ENCODE data around the gene SOWAHC. TPM values are rescaled to one million over a fixed set of nuclear protein-coding genes. Genes with fewer than 3 reads are reported as not detected.
"Not testable (repeated sequence)": the region's sequence is repeated elsewhere in the genome, so short reads cannot be mapped to it uniquely, and the experiment has no call there.

Gene SOWAHC
- total RNA-seq, 1 experiment from 2014 or later, result 56.5 TPM

DNA sequence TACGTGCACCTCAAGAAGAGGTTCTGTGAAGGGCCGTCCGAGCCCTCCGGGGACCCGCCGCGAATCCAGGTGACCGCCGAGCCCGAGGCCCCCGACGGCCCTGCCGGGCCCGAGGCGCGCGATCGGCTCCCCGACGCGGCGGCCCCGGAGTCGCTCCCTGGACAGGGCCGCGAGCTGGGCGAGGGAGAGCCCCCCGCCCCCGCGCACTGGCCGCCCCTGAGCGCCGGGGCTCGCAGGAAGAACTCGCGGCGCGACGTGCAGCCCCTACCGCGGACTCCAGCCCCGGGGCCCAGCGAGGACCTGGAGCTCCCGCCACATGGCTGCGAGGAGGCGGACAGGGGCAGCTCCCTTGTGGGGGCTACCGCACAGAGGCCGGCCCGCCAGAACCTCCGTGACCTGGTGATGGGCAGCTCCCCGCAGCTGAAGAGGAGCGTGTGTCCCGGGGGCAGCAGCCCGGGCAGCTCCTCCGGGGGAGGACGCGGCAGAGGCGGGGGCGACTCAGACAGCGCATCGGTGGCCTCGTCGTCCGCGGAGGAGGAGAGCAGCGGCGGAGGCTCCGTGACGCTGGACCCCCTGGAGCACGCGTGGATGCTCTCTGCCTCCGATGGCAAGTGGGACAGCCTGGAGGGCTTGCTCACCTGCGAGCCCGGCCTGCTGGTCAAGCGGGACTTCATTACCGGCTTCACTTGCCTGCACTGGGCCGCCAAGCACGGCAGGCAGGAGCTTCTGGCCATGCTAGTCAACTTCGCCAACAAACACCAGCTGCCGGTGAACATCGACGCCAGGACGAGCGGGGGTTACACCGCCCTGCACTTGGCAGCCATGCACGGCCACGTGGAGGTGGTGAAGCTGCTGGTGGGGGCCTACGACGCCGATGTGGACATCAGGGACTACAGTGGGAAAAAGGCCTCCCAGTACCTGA lies 812 bp downstream of the SOWAHC start:
- peak; percentile 56 for DNase-seq (ENCODE audit: low spot score)

DNA sequence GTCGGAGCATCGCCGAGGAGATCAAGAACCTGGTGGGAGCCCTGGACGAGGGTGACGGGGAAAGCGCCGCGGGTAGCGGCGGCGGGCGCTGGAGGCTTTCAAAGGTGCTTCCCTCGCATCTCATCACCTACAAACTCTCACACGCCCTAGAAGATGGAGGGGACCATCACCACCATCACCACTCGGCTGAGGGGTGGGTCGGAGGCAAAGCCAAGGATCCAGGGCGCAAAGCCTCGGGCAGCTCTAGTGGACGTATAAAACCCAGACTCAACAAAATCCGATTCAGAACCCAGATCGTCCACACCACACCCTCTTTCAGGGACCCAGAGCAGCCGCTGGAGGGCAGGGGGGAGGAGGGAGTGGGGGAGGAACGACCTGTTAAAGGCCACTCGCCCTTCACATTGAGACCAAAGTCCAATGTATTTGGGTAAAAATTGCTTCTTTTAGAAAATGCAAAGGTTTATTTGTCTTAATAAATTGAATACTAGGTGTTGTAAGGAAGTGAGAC lies 1.5 kb downstream of the SOWAHC start:
- peak; percentile 69 for DNase-seq (ENCODE audit: low spot score)

DNA sequence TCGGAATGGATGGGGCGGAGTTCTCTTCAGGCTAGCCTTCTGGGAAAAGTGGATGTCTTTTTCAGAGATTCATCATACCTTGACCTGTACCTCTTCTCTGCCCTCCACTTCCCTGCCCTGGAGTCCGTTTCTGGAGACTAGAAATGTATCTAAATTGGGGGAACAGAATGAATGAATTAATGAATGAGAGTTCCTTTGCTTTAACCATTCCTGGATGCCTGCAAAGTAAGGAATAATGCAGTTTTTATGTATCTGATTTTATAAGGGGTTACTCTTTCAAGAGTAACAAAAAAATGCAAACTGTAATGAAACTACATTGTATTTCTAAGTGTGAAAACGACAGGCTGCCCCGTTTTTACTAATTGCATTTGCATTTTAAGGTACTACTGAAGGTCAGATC lies 2.0 kb downstream of the SOWAHC start:
- DNase-seq (ENCODE audit: low spot score), result no peak

DNA sequence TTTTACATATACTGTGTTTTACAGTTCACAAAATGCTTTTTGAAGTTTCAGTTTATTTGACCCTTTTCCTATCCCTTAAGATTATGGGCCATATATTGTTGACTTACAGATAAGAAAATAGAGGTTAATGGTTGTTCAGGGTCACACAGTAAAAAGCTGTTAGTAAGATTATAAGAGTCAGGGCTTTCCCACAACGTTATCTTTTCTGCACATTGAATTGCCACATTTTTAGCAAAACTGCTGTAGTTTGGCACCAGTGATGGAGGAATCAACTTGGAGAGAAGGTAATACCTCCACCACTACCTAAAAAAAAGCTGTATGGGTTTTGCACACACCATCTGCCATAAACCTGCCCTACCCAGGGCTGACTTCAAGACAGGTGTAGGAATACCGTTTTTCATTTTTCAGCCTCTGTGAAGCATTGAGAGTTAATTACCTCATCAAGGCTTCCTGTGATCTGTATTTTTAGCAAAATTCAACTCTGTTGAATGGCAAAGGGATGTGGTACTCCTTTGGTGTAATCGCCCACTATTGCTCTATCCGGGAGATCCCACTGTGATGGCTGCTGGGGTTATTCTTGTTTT lies 5.0 kb downstream of the SOWAHC start:
- DNase-seq (ENCODE audit: low spot score), result no peak

DNA sequence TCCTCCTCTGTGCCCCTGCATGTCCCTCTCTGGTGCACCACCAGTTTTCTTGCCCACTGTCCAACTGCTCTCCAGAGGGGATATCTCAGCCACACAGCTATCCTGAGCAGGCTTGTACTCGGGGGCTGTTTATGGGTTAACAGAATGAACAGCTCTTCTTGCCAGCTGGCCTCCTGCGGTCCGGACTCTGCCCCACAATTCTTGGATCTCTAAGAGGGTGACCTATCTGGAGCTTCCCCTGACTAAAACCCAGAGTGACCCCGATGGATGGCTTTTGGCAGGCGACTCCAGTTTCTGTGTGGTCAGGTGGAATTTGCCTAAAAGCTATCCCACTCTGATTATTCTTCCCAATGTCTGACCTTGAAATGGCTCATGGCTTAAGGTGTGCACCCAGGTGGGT lies 9.1 kb downstream of the SOWAHC start:
- no peak for DNase-seq (ENCODE audit: low spot score)

DNA sequence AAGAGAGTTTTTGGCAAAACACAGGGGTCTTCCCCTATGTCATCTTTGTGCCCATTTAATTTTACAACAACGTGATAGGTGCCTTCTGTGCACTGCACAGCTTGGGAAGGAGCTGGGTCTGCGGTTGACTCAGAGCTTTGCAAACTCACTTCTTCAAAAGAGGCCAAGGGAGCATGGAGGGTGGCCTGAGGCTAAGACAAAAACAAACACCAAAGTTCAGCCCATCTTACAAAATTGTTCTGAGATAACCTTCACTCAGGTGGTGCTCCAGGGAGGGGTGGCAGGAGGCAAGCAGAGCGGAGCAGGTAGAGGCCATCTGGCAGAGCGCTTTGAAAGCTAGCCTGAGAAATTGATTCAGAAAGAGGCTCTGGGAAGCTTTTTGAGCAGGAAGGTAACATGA lies 9.8 kb downstream of the SOWAHC start:
- DNase-seq (ENCODE audit: low spot score), result no peak

DNA sequence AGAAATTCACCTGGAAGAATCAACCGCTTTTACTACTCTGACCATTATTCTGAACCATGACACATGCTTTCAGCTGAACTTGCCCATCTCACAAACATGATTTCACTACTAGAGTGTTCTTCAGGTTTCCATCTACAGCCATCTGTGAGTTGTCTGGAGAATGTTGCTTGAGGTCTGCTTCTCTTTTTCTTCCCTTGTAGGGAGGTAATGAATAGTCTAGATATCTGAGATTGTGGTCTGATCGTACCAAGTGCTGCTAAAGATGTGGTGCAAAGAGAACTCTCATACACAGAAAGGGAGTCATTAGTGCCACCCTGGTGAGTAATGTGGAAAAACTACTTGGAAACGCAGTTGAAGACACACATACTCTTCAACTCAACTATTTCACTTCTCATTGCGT lies 10.2 kb downstream of the SOWAHC start:
- DNase-seq (ENCODE audit: low spot score), result no peak

DNA sequence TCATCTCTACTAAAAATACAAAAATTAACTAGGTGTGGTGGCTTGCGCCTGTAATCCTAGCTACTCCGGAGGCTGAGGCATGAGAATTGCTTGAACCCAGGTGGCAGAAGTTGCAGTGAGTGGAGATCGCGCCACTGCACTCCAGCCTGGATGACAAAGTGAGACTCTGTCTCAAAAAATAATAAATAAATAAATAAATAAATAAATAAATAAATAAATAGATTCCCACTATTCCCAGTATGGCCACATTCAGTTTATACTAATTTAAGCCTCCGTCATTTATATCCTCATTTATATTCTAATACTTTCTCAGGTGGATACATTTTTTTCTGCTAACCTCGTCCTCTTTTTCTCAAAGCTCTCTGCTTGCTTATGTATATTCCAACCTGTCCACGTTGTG lies 14.2 kb downstream of the SOWAHC start:
- not testable (repeated sequence) for DNase-seq (ENCODE audit: low spot score)

DNA sequence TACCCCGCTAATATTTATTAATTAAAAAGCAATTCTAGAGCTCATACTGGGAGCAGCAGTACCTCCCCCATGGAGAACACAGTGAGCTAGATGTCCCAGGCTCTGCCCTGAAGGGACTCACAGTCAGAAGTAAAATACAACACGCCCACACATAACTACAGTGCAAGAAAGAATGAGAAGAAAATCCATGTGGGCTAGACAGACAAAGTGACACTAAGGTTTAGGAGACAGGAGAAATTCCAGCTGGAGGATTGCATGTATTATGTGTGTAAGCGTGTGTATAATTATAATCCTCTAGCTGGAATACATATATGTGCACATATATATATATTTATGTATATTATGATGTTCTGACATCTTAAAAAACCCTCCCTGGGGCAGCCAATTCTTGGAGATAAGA lies 15.7 kb downstream of the SOWAHC start:
- DNase-seq (ENCODE audit: low spot score), result no peak

DNA sequence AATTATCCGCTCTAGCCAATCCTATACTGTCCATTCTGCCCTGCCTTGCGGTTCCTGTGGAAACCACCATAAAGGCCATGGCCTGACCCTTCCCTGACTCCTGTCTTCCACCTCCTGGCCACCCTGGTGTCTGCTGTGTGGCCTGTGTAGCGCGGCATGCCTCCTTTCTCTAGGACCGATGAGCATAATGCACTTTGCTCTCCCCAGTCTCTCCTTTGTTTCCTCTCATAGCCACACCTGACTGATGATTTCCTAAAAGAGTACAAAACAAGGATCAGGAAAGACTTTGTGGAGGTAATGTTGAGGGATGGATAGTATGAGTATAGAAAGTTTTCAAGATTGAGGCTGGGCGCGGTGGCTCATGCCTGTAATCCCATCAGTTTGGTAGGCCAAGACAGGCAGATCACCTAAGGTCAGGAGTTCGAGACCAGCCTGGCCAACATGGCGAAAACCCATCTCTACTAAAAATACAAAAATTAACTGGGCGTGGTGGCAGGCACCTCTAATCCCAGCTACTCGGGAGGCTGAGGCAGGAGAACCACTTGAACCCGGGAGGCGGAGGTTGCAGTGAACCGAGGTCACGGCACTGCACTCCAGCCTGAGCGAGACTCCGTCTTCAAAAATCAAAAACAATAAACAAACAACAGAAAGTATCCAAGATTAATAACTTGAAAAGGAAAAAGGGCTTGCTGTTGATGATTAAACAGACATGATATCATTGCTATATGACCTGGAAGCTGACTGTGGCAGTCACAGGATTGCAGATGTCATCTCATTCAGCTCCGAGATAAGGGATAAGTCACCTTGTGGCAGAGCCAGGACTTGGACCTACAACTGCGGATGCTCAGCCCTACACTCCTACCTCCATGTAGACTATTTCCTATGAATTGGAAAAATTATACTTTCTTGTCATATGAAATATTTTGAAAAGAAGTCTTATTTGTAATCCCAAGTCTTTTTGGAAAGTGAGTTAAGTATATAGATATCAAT lies 16.6 kb downstream of the SOWAHC start:
- DNase-seq (ENCODE audit: low spot score), result no peak

DNA sequence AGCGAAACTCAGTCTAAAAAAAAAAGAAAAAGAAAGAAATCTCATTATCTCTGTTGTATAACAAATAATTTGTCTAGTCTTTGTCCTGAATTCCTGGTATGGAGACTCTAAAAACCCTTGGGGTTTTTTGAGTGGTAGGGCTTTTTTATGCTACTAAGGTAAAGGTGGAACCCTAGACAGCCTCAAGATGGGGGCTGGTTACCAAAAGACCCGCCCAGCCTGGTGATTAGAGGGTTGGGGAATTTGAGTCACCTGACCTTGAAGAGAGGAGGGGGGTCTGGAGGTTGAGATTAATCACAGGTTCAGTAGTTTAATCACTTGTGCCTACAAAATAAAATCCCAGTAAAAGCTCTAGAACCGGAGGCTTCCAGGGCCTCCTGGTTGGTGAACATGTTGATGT lies 17.6 kb downstream of the SOWAHC start:
- DNase-seq (ENCODE audit: low spot score), result no peak

DNA sequence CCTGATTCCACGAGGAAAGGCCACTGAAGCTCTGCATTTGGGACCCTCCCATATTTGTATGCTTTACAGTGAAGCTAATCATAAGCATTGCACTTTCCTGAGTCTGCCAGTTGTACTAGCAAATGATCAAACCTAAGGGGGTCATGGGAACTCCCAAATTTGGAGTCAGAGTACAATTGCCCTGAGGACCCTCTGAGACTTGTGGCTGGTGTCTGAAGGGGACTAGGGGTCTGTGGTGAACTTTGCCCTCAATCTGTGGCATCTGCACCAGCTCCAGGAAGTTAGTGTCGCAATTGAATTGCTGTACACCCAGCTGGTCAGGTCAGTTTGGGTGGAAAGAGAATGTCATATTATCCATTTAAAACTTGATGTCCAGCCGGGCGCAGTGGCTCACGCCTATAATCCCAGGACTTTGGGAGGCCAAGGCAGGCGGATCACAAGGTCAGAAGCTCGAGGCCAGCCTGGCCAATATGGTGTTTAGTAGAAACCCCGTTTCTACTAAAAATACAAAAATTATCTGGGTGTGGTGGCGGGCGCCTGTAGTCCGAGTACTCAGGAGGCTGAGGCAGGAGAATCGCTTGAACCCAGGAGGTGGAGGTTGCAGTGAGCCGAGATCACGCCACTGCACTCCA lies 18.1 kb downstream of the SOWAHC start:
- peak; percentile 17 for DNase-seq (ENCODE audit: low spot score)

DNA sequence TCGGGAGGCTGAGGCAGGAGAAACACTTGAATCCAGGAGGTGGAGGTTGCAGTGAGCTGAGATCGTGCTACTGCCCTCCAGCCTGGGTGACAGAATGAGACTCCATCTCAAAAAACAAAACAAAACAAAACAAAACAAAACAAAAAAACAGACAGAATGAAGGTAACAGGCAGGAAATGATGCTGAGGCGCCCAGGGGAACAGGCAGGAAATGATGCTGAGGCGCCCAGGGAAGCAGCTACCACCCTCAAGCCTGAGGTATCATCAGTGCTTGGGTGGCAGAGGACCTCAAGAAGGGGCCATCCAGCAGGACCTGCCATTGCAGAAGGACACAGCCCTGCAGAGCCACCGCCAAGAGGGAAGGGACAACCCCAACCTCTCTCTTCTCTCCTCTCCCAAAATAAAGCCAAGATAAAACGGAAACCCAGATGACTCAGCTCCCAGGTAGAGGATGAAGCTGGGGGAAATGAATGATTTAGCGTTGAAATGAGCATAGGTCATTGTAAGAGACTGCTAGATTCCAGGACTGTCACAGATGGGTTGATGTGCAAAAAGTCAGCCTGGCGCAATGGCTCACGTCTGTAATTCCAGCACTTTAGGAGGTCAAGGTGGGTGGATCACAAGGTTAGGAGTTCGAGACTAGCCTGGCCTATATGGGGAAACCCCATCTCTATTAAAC lies 19.3 kb downstream of the SOWAHC start:
- no peak for DNase-seq (ENCODE audit: low spot score)

DNA sequence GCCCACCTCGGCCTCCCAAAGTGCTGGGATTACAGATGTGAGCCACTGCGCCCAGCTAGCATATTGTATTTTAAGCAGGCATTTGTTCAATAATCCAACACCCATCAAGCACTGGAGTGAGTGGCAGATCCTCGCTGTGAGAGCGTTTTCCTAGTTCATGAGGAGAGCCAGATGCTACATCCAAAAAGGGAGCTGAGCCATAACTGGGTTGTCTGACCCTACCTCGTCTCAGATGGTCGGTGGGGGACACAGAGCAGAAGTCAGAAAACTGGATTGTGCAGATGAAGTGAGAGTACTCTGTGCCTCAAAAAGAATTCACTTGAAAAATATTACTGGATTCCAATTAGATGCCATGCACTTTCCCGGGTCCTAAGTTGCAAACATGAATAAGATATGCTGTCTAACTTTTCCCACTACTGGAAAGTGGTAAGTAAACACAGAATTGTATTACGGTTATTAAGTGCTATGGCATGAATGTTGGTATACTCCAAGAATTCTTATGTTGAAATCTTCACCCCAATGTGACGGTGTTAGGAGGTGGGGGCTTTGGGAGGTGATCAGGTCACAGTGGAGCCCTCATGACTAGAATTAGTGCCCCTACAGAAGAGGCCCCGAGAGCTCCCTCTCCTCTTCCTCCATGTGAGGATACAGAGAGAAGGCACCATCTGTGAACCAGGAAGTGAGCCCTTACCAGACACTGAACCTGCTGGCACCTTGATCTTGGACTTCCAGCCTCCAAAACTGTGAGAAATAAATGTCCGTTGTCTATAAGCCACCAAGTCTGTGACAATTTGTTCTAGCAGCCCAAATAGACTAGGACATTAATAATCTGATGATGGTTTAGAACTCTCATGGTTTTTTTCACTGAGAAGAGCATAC lies 21.5 kb downstream of the SOWAHC start:
- DNase-seq (ENCODE audit: low spot score), result no peak

DNA sequence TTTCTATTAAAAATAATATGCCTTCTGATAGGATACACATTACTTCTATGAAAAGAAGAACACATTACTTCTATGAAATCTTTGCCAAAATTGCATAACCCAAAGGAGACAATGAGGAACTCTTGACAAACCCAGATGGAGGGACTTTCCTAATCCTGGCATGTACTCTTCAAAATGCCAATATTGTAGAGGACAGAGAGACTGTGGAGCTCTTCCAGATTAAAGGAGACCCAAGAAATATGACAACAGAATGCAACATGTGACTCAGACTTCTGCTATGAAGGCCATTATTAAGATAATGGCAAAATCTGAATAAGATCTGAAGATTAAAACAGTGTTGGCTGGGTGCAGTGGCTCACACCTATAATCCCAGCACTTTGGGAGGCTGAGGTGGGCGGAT lies 22.2 kb downstream of the SOWAHC start:
- no peak for DNase-seq (ENCODE audit: low spot score)

DNA sequence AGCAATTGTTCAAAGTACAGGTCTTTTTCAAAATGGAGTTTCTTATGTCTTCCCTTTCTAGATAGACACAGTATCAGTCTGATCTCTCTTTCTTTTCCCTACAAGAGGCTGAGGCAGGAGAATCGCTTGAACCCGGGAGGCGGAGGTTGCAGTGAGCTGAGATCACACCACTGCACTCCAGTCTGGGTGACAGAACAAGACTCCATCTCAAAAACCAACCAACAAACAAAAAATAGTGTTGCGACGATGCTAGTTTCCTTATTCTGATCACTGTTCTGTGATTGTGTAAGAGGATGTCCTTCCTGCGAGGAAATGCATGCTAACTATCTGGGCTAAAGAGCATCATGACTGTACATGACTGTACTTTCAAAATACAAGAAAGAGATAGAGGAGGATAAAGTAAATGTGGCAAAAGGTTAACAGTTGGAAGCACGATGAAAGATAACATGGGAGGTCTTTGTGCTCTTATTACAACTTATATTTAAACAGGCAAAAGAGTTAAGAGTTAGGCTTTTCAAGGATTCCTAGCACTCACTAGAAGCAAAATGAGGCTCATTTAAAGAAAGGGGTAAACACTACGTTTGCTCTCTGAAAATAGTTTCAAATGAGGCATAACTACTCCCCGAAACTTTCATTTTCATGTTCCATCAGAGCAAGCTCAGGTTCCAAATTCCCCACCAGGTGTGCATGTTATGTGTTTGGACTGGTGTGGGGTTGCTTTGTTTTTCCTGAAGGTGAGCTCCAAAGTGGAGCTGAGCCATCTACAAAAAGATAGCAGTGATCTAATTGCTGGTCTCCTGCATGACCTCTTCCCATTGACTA lies 23.8 kb downstream of the SOWAHC start:
- peak; percentile 32 for DNase-seq (ENCODE audit: low spot score)

DNA sequence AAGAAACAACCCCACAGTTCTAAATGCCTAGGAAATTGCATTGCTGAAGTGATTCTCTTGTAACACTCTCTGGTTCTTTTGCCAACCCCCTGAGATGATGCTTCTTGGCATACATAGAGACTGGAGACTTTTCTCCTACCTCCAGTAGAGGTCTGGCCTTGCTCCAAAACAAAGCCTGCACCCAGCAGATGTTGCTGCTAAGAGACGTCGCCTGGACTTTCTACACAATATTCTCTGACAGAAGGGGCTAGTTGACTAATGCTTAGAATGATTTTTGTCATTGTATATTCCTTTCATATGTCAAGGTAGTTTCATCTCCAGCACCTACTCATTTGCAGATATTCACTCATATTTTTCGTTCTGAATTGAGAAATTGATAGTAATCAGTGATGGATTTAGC lies 24.6 kb downstream of the SOWAHC start:
- peak; percentile 48 for DNase-seq (ENCODE audit: low spot score)

DNA sequence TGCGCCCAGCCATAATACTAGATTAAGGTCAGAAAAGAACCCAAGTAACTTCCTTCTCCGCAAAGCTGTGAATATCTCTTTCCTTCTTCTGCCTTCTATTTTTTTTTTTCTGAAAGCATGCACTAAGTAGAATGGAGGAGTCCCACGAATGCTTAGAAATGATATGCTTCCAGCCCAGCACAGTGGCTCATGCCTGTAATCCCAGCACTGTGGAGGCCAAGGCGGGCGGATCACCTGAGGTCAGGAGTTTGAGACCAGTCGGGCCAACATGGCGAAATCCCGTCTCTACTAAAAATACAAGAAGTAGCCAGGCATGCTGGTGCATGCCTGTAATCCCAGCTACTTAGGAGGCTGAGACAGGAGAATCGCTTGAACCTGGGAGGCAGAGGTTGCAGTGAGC lies 25.8 kb downstream of the SOWAHC start:
- not testable (repeated sequence) for DNase-seq (ENCODE audit: low spot score)

All from HT-29 (cell line).